SK-N-MC (cell line): ENCODE measurements around the gene STAG3.
"Not testable (repeated sequence)": the region's sequence is repeated elsewhere in the genome, so short reads cannot be mapped to it uniquely, and the experiment has no call there.

Source experiments
- EZH2 ChIP-seq: fragments of 200-600 bp; sonication (generic); IDR thresholded peaks from one replicate; pipeline ENCODE4 v1.6.1; 2017; ENCODE audit warnings: antibody characterized with exemption
- FOXP2 ChIP-seq: optimal IDR thresholded peaks from 2 replicates; pipeline ENCODE3; 2011; ENCODE audit warnings: mild to moderate bottlenecking, moderate library complexity; ENCODE audit not compliant: insufficient read depth; ENCODE audit errors: extremely low read length, control extremely low read depth
- POLR2AphosphoS5 ChIP-seq: IDR thresholded peaks from 2 replicates; pipeline ENCODE4 v1.6.1; 2012; ENCODE audit warnings: mild to moderate bottlenecking, low read depth, low read length, borderline replicate concordance

- TF ChIP-seq EZH2, POLR2AphosphoS5, FOXP2: not testable (repeated sequence)
Observed at GRCh38 chr7:100182616-100183015, 4.9 kb downstream of the STAG3 start.
